Measurements from ENCODE around the gene MCOLN1.

The MCOLN1 gene

DNA sequence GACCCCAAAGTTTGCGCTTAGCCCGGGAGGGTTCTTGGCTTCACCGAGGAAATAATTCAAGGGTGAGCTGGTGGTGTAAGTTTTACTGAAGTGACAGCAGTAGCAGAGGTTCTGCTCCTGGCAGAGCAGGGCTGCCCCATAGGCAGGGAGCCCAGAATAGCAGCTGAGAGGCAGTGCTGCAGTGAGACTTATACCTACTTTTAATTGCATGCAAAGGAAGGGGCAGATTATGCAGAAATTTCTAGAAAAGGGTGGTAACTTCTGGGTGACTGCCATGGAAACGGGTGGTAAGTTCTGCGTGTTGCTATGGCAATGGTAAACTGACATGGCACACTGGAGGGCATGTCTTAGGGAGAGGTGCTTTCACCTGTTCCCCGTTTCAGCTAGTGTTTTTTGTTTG, 55.7 kb downstream of the MCOLN1 start:
- DNase-seq: no peak

- DNase-seq: no peak
Measured at GRCh38 chr19:7579182-7579581, 56.8 kb downstream of the MCOLN1 start.

DNA sequence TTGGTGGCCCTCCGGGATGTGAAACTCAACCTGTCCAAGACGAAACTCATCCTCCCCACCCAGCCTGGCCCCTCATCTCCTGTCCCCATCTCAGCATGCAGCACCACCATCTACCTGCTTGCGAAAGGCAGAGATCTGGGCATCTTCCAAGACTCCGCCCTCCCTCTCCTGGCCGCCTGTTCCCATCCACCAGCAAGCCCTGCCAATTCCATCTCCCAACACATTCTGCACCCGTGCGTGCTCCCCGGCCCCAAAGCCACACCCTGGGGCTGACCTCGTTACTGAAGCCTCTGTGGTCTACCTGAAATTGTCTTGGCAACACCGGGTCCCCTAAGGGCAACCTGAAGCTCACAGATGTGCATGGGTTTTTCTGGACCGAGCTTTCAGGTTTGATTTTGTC, 60.0 kb downstream of the MCOLN1 start:
- DNase-seq: no peak
